Stimulated activated CD4-positive, alpha-beta T cell treated with anti-CD3 and anti-CD28 coated beads, TNF-alpha, amount 100 ng/mL, for 4 hours (primary cell): ENCODE data around the gene ULK4.
"Not testable (repeated sequence)": the region's sequence is repeated elsewhere in the genome, so short reads cannot be mapped to it uniquely, and the experiment has no call there.

ENCODE experiments used
- DNase-seq, 3 experiments: peaks; one replicate each; pipeline ENCODE4 v3.0.0-alpha.2; 2020; ENCODE audit warnings: low read depth in 3 of 3

ULK4 gene

GRCh38 chr3:41317298-41317697 lies 644.6 kb downstream of the ULK4 start:
- no peak for DNase-seq

- no peak for DNase-seq
These were observed 646.8 kb downstream of the ULK4 start for GRCh38 chr3:41315126-41315525.

- DNase-seq: no peak
These were observed 653.8 kb downstream of the ULK4 start for GRCh38 chr3:41308119-41308518.

GRCh38 chr3:41307065-41307464 lies 654.8 kb downstream of the ULK4 start:
- no peak for DNase-seq

GRCh38 chr3:41304593-41304992 lies 657.3 kb downstream of the ULK4 start:
- DNase-seq: no peak

- DNase-seq: no peak
These were observed 659.6 kb downstream of the ULK4 start for GRCh38 chr3:41302295-41302694.

GRCh38 chr3:41301548-41301947 lies 660.4 kb downstream of the ULK4 start:
- no peak for DNase-seq

GRCh38 chr3:41299036-41299435 lies 662.9 kb downstream of the ULK4 start:
- no peak for DNase-seq

GRCh38 chr3:41297750-41298149 lies 664.2 kb downstream of the ULK4 start:
- DNase-seq: no peak

GRCh38 chr3:41296556-41296955 lies 665.3 kb downstream of the ULK4 start:
- no peak for DNase-seq

GRCh38 chr3:41295740-41296139 lies 666.2 kb downstream of the ULK4 start:
- no peak for DNase-seq

GRCh38 chr3:41293169-41293681 lies 668.7 kb downstream of the ULK4 start:
- no peak for DNase-seq

- no peak for DNase-seq
These were observed 671.2 kb downstream of the ULK4 start for GRCh38 chr3:41290736-41291135.

GRCh38 chr3:41290306-41290705 lies 671.6 kb downstream of the ULK4 start:
- no peak for DNase-seq

GRCh38 chr3:41288785-41289184 lies 673.1 kb downstream of the ULK4 start:
- DNase-seq: no peak

GRCh38 chr3:41286305-41286704 lies 675.6 kb downstream of the ULK4 start:
- no peak for DNase-seq

- not testable (repeated sequence) for DNase-seq
These were observed 677.0 kb downstream of the ULK4 start for GRCh38 chr3:41284934-41285333.

GRCh38 chr3:41277790-41278465 lies 684.0 kb downstream of the ULK4 start:
- DNase-seq: no peak

- DNase-seq: no peak
These were observed 685.7 kb downstream of the ULK4 start for GRCh38 chr3:41276191-41276590.

GRCh38 chr3:41274944-41275668 lies 686.8 kb downstream of the ULK4 start:
- no peak for DNase-seq

- DNase-seq: no peak
These were observed 689.2 kb downstream of the ULK4 start for GRCh38 chr3:41272667-41273066.

- DNase-seq: no peak
These were observed 693.8 kb downstream of the ULK4 start for GRCh38 chr3:41267975-41268640.

- no peak for DNase-seq
These were observed 696.1 kb downstream of the ULK4 start for GRCh38 chr3:41265823-41266273.
